Duodenal mucosa (tissue), 2 donors: Measurements from ENCODE around the gene FPGS.

Experiments
- H3K27ac ChIP-seq: one replicate; pipeline ENCODE4 v1.7.0; 2013; ENCODE audit warnings: low read depth, low read length
- H3K27me3 ChIP-seq, 2 donors: one replicate each; pipeline ENCODE4 v1.7.0; 2013; ENCODE audit warnings: low read length in 2 of 2, control low read depth in 1 of 2; ENCODE audit not compliant: insufficient read depth in 2 of 2, control insufficient read depth in 1 of 2
- H3K36me3 ChIP-seq, 2 donors: one replicate each; pipeline ENCODE4 v1.7.0; 2013; ENCODE audit warnings: low read length in 2 of 2, control low read depth in 1 of 2; ENCODE audit not compliant: insufficient read depth in 2 of 2, control insufficient read depth in 1 of 2
- H3K4me1 ChIP-seq, 2 donors: one replicate each; pipeline ENCODE4 v1.7.0; 2013; ENCODE audit warnings: low read length in 2 of 2, control low read depth in 1 of 2; ENCODE audit not compliant: insufficient read depth in 2 of 2, control insufficient read depth in 1 of 2
- H3K4me3 ChIP-seq, 2 donors: one replicate each; pipeline ENCODE4 v1.7.0; 2013; ENCODE audit warnings: low read length in 2 of 2, low read depth in 1 of 2
- H3K9ac ChIP-seq, 2 donors: one replicate each; pipeline ENCODE4 v1.7.0; 2013; ENCODE audit warnings: low read length in 2 of 2, low read depth in 1 of 2
- H3K9me3 ChIP-seq, 2 donors: one replicate each; pipeline ENCODE4 v1.7.0; 2013; ENCODE audit warnings: low read length in 2 of 2, control low read depth in 1 of 2; ENCODE audit not compliant: control insufficient read depth in 1 of 2

FPGS gene

DNA sequence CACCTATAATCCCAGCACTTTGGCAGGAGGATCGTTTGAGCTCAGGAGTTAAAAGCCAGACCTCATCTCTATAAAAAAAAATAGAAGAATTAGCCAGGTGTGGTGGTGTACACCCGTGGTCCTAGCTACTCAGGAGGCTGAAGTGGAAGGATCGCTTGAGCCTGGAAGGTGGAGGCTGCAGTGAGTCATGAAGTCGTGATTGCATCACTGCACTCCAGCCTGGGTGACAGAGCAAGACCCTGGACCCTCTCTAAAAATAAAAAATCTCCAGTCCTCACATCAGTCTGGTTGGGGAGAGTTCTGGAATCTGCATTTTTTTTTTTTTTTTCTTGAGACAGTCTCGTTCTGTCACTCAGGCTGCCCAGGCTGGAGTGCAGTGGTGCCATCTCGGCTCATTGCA lies 9.3 kb downstream of the FPGS start:
- Histone ChIP-seq H3K36me3 (peaks cover 14 to 59% of the 10 kb centered on the region in 2 donors), H3K9me3 (no peaks in the 10 kb centered on the region), H3K9ac (no peak overlapping the region), H3K27ac (no peak overlapping the region), H3K4me1 (peaks cover 11% of the 10 kb centered on the region in 2 donors), H3K27me3 (no peaks in the 10 kb centered on the region), H3K4me3 (no peak overlapping the region)

DNA sequence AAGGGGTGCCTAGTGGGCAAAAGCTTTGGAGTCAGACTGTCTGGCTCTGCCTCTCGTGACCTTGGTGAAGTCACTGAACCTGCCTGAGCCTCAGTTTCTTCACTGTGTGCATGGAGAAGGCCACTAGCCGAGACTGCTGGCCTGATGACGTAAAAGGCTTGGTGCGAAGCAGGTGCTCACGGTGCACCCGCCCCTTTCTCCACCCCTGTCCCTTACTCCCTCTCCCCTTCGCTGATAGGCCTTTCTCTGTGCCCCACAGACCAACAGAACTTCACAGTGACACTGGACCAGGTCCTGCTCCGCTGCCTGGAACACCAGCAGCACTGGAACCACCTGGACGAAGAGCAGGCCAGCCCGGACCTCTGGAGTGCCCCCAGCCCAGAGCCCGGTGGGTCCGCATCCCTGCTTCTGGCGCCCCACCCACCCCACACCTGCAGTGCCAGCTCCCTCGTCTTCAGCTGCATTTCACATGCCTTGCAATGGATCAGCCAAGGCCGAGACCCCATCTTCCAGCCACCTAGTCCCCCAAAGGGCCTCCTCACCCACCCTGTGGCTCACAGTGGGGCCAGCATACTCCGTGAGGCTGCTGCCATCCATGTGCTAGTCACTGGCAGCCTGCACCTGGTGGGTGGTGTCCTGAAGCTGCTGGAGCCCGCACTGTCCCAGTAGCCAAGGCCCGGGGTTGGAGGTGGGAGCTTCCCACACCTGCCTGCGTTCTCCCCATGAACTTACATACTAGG lies 10.4 kb downstream of the FPGS start:
- H3K4me3 ChIP-seq, result no peak overlapping the region
- no peaks in the 10 kb centered on the region for H3K9me3 ChIP-seq
- H3K36me3 ChIP-seq, result peaks cover 14 to 57% of the 10 kb centered on the region in 2 donors
- no peaks in the 10 kb centered on the region for H3K27me3 ChIP-seq
- H3K9ac ChIP-seq, result no peak overlapping the region
- H3K4me1 ChIP-seq, result peaks cover 11% of the 10 kb centered on the region in 2 donors
- no peak overlapping the region for H3K27ac ChIP-seq

- Histone ChIP-seq H3K9ac (no peak overlapping the region), H3K4me3 (no peak overlapping the region), H3K9me3 (no peaks in the 10 kb centered on the region), H3K27ac (no peak overlapping the region), H3K27me3 (no peaks in the 10 kb centered on the region), H3K4me1 (peaks cover 11% of the 10 kb centered on the region in 2 donors), H3K36me3 (peaks cover 14 to 57% of the 10 kb centered on the region in 2 donors)
These were observed 11.1 kb downstream of the FPGS start for GRCh38 chr9:127813686-127814226.

- Histone ChIP-seq H3K27me3 (no peaks in the 10 kb centered on the region), H3K9me3 (no peaks in the 10 kb centered on the region), H3K36me3 (peaks cover 12 to 64% of the 10 kb centered on the region in 2 donors), H3K9ac (no peak overlapping the region), H3K4me1 (peaks cover 3% of the 10 kb centered on the region in 2 donors), H3K4me3 (no peak overlapping the region), H3K27ac (no peak overlapping the region)
These were observed 12.2 kb downstream of the FPGS start for GRCh38 chr9:127814619-127815511.

GRCh38 chr9:127815512-127816361 lies 13.1 kb downstream of the FPGS start:
- no peak overlapping the region for H3K27ac ChIP-seq
- H3K4me3 ChIP-seq, result no peak overlapping the region
- no peak overlapping the region for H3K9ac ChIP-seq
- H3K36me3 ChIP-seq, result peaks cover 13 to 60% of the 10 kb centered on the region in 2 donors
- H3K27me3 ChIP-seq, result no peaks in the 10 kb centered on the region
- no peaks in the 10 kb centered on the region for H3K4me1 ChIP-seq
- no peaks in the 10 kb centered on the region for H3K9me3 ChIP-seq

DNA sequence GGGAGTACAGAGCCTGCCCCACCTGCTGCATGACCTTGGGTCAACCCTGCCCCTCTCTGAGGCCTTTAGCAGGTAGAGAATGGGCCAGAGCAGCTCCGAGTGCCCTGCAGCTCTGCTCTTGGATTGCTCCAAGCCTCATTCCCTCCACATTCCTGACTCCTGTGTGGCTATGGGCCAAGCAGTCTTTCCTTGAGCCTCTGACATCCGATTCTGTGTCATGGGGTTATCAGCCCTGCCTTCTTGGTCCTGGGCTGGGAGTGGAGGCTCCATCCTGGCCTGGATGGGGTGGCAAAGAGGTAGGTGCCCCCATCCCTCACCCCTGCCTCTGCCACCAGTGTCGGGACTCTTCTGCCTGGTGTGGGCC lies 13.7 kb downstream of the FPGS start:
- Histone ChIP-seq H3K4me3 (no peak overlapping the region), H3K4me1 (no peaks in the 10 kb centered on the region), H3K27ac (no peak overlapping the region), H3K36me3 (peaks cover 13 to 60% of the 10 kb centered on the region in 2 donors), H3K9me3 (no peaks in the 10 kb centered on the region), H3K9ac (no peak overlapping the region), H3K27me3 (no peaks in the 10 kb centered on the region)

DNA sequence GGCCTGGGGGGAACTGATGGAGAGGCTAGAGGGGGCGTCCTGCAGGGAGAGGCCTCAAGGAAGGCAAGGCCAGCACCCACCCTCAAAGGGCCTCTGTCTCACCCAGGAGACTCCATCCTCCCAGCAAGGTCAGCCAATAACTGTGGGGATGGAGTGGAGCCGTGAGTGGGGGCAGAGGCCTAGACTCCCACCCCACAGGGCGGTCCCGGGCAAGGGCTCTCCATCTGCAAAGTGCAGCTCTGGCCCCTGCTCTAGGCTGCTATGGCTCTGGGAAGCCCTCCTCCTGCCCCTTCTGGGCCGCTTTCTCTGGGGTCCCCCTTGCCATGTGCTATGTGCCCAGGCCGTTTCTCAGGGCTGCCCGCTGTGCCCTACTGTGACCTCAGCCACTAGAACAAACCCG lies 14.0 kb downstream of the FPGS start:
- no peak overlapping the region for H3K27ac ChIP-seq
- no peaks in the 10 kb centered on the region for H3K27me3 ChIP-seq
- no peaks in the 10 kb centered on the region for H3K4me1 ChIP-seq
- peaks cover 13 to 60% of the 10 kb centered on the region in 2 donors for H3K36me3 ChIP-seq
- no peak overlapping the region for H3K9ac ChIP-seq
- no peak overlapping the region for H3K4me3 ChIP-seq
- no peaks in the 10 kb centered on the region for H3K9me3 ChIP-seq

GRCh38 chr9:127817881-127818434 lies 15.3 kb downstream of the FPGS start:
- Histone ChIP-seq H3K9ac (no peak overlapping the region), H3K27me3 (no peaks in the 10 kb centered on the region), H3K36me3 (peaks cover 12 to 56% of the 10 kb centered on the region in 2 donors), H3K27ac (no peak overlapping the region), H3K4me1 (no peaks in the 10 kb centered on the region), H3K9me3 (no peaks in the 10 kb centered on the region), H3K4me3 (no peak overlapping the region)

GRCh38 chr9:127818574-127818973 lies 15.9 kb downstream of the FPGS start:
- Histone ChIP-seq H3K4me3 (no peak overlapping the region), H3K4me1 (no peaks in the 10 kb centered on the region), H3K9me3 (no peaks in the 10 kb centered on the region), H3K9ac (no peak overlapping the region), H3K27ac (no peak overlapping the region), H3K36me3 (peaks cover 8 to 50% of the 10 kb centered on the region in 2 donors), H3K27me3 (no peaks in the 10 kb centered on the region)
